Karpas-422 (cell line): ENCODE measurements around the gene DDB1. TPM values are rescaled to one million over a fixed set of nuclear protein-coding genes. Genes with fewer than 3 reads are reported as not detected.

Experiments used
- DNase-seq: peaks from one replicate; pipeline ENCODE4 v3.0.0-alpha.2; 2015
- H2AFZ ChIP-seq: fragments of 200-600 bp; sonication (generic); 2 replicates; pipeline ENCODE4 v1.6.1; 2014; ENCODE audit warnings: antibody characterized with exemption, low read length, mixed read lengths
- H3K27ac ChIP-seq: fragments of 200-600 bp; sonication (generic); 2 replicates; pipeline ENCODE4 v1.5.1; 2014; ENCODE audit warnings: mild to moderate bottlenecking, low read length, moderate library complexity
- H3K27me3 ChIP-seq: fragments of 200-600 bp; sonication (generic); 2 replicates; pipeline ENCODE4 v1.6.1; 2014; ENCODE audit warnings: low read length, mixed read lengths
- H3K36me3 ChIP-seq: fragments of 200-600 bp; sonication (generic); 2 replicates; pipeline ENCODE4 v1.6.1; 2014; ENCODE audit warnings: low read length, mixed read lengths; ENCODE audit not compliant: insufficient read depth
- H3K4me1 ChIP-seq: fragments of 200-600 bp; sonication (generic); 2 replicates; pipeline ENCODE4 v1.6.1; 2014; ENCODE audit warnings: mild to moderate bottlenecking, low read length, mixed read lengths
- H3K4me2 ChIP-seq: fragments of 200-600 bp; sonication (generic); 2 replicates; pipeline ENCODE4 v1.6.1; 2014; ENCODE audit warnings: low read length, low read depth, mild to moderate bottlenecking; ENCODE audit not compliant: poor library complexity, severe bottlenecking
- H3K4me3 ChIP-seq: fragments of 200-600 bp; sonication (generic); 2 replicates; pipeline ENCODE4 v1.5.1; 2014; ENCODE audit warnings: mild to moderate bottlenecking, antibody characterized with exemption, low read length, mixed read lengths
- H3K79me2 ChIP-seq: fragments of 200-600 bp; sonication (generic); 2 replicates; pipeline ENCODE4 v1.6.1; 2014; ENCODE audit warnings: mild to moderate bottlenecking, low read length, mixed read lengths
- H3K9ac ChIP-seq: fragments of 200-600 bp; sonication (generic); 2 replicates; pipeline ENCODE4 v1.6.0; 2014; ENCODE audit warnings: low read length
- H3K9me2 ChIP-seq: fragments of 200-600 bp; sonication (generic), shearing (Covaris generic); replicated peaks from 2 replicates; pipeline ENCODE4 v1.6.0; 2014; ENCODE audit warnings: mild to moderate bottlenecking, low read length, moderate library complexity; ENCODE audit not compliant: insufficient read depth
- H3K9me3 ChIP-seq: fragments of 300-700, 200-600 bp; sonication (generic); 2 replicates; pipeline ENCODE4 v1.6.1; 2014; ENCODE audit warnings: low read length, mixed read lengths
- H4K20me1 ChIP-seq: fragments of 200-600 bp; sonication (generic); 2 replicates; pipeline ENCODE4 v1.6.1; 2014; ENCODE audit warnings: mild to moderate bottlenecking, antibody characterized with exemption, low read length, low read depth; ENCODE audit not compliant: insufficient read depth
- total RNA-seq: library from RNA; depleted of rRNA; stranded (reverse); fragments of >200 nt; shearing (Covaris generic); gene quantifications from 2 replicates; pipeline ENCODE4 v1.2.3, GENCODE V29; 2014; ENCODE audit warnings: low replicate concordance

Gene DDB1
- total RNA-seq, 1 experiment from 2014 or later: 100 TPM

DNA sequence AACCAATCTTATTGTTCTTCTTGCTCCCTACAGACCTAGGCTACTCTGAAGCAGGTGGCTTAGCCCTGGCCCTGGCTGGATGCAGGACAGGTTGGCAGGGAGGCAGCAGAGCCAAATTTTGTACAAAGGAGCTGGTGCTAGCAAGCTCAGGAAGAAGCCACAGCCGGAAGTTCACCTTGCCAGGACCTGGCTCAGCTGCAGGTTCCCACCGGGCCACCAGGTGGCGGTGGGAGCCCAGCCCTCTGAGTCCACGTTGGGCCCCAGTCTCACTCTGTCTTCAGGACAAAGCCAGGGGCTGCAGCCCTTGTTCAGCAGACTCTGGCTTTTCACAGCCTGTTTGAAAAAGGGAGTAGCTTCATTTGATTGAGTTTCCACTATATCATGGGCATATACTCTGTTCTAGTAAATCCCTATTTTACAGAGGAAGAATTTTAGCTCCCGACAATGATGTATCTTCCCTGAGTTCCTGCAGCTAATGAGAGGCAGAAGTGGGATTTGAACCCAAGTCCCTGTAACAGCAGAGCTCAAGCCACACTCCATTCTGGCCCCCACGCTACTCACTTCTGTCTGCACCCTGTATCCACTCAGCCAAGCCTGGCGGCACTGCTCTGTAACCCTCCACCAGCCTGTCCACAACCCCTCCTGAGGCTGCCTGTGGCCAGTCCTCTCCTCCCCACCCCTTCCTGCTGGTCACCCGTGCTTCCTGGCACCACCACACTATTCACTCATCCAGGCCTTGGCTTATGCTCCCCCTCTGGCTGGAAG, 3.4 kb upstream of the DDB1 start:
- H3K9me3 ChIP-seq: no peaks in the 10 kb centered on the region
- H3K4me3 ChIP-seq: no peak overlapping the region
- H3K79me2 ChIP-seq: peaks cover 32% of the 10 kb centered on the region
- no peaks in the 10 kb centered on the region for H3K9me2 ChIP-seq
- no peak overlapping the region for H3K27ac ChIP-seq
- H3K27me3 ChIP-seq: no peaks in the 10 kb centered on the region
- H3K4me2 ChIP-seq: peak overlapping the region; percentile 25
- peak; percentile 95 for DNase-seq
- peaks cover 12% of the 10 kb centered on the region for H4K20me1 ChIP-seq
- no peaks in the 10 kb centered on the region; the same call in 1 of the 2 replicates for H3K36me3 ChIP-seq
- H3K4me1 ChIP-seq: peaks cover 37% of the 10 kb centered on the region
- H3K9ac ChIP-seq: peak overlapping the region; percentile 53
- no peak overlapping the region; the same call in 1 of the 2 replicates for H2AFZ ChIP-seq

DNA sequence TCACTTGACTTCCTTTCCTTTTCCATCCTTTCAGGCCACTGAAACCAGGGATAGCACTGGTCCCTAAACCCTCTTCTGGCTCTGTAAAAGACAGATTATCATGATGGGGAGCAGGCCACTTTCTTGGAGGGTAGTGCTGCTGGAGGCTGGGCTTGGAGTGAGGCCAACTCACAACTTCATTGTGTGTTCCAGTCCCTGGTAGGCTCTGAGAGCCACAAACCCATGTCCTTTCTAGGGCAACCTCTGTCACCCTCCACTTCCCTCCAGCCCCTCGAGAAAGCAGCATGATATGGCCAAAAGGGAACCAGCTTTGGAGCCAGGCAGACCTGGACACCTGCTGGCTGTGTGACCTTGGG, 2.4 kb upstream of the DDB1 start:
- DNase-seq: peak; percentile 45
- peaks cover 18% of the 10 kb centered on the region for H4K20me1 ChIP-seq
- peak overlapping the region; percentile 90 for H3K4me2 ChIP-seq
- H3K27me3 ChIP-seq: no peaks in the 10 kb centered on the region
- H3K36me3 ChIP-seq: peaks cover 1% of the 10 kb centered on the region
- H3K4me1 ChIP-seq: peaks cover 45% of the 10 kb centered on the region
- peak overlapping the region; percentile 6; the same call in 1 of the 2 replicates for H3K4me3 ChIP-seq
- peaks cover 43% of the 10 kb centered on the region for H3K79me2 ChIP-seq
- H2AFZ ChIP-seq: no peak overlapping the region
- no peaks in the 10 kb centered on the region for H3K9me2 ChIP-seq
- H3K9me3 ChIP-seq: no peaks in the 10 kb centered on the region
- H3K27ac ChIP-seq: peak overlapping the region; percentile 72; the same call in 1 of the 2 replicates
- H3K9ac ChIP-seq: peak overlapping the region; percentile 94

DNA sequence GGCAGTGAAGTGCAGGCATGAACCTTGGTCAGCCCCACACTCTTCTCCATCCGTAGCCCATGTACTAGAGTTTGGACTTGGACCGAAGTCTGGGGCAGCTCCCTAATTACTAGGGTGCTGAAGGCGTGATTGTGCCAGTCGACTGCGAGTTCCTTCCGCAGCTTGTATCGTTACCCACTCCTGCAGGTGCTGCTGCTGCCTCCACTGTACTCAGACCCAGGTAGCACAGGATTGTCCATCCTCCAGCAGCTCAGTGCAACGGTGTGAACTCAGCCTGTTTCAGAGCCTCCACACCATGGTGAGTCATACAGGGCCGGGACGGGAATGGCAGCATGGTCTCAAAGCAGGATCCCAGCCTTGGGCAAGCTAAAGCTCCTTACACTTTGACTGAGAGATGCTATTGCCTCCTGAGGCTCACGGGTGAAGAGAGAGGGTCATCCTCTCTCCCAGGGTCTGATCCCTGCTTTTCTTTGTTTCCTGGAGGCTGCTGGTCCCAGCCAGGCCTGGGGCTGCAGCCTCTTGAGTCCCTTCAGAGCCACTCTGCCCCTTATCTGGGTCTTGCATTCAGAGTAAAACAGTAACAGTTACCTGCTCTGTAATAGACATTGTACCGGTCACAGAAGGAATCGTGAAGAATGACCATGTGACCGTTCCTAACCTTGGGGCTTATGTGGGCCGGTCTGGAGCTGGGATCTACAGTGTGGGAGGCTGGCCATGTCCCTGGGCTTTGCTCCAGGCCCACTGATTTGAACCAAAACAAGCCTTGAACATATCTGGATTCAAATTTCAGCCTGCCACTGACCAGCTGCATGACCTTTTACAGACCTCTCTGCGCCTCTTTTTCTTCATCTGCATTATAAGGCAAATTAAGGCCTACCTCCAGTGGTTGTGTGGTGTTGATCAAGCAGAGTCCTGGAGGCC, 1.8 kb upstream of the DDB1 start:
- Histone ChIP-seq H3K27ac (peak overlapping the region; percentile 72; the same call in 1 of the 2 replicates), H3K9me3 (no peaks in the 10 kb centered on the region), H4K20me1 (peaks cover 18% of the 10 kb centered on the region), H3K4me2 (peak overlapping the region; percentile 90), H3K79me2 (peaks cover 49% of the 10 kb centered on the region), H3K36me3 (peaks cover 8% of the 10 kb centered on the region), H3K4me1 (peaks cover 45% of the 10 kb centered on the region), H3K4me3 (peak overlapping the region; percentile 96; the same call in 1 of the 2 replicates), H2AFZ (no peak overlapping the region), H3K27me3 (no peaks in the 10 kb centered on the region), H3K9ac (peak overlapping the region; percentile 94), H3K9me2 (no peaks in the 10 kb centered on the region)
- DNase-seq: peak; percentile 41

DNA sequence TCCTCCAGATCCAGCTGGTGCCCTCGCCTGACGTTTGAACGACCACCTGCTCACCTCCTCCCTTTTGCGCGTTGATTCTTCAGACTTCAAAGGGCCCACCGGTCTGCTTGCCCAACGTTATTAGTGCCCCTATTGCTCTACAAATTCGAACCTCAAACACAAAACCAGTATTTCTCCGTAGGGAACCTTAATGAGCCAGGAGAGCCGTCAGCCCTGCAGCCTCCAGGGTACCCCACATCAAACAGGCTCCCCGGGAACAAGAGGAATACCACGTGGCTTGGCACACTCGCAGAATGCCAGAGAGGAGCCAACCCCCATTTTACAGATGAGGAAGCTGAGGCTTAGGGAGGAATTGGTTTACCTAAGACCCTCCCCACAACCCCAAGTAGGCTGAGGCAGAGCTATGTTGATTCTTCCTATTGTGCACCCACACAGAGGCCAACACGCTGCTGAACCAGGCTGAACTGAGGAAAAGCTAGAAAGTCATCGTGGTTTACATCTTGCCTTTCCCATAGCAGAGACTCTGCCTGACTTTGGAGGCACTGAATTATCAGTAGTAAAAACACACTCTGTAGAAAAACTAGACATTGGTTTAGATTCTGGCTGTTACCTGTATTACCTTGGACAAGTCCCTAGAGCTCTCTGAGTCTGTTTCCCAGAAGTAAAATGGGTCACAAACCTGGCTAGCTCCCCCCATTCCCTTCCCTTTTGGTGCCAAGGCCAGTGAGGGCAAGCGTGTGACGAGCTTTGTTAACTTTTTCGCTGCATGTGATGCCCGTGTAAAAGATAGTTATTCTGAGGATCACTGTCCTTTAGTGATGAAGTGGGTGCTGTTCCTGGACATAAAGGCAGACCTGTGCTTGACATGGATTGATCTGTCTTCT, 887 bp upstream of the DDB1 start:
- H3K4me2 ChIP-seq: peak overlapping the region; percentile 90
- H3K9me2 ChIP-seq: no peaks in the 10 kb centered on the region
- H3K27me3 ChIP-seq: no peaks in the 10 kb centered on the region
- peaks cover 45% of the 10 kb centered on the region for H3K4me1 ChIP-seq
- peak overlapping the region; percentile 72 for H3K27ac ChIP-seq
- H3K9me3 ChIP-seq: no peaks in the 10 kb centered on the region
- no peak overlapping the region for H2AFZ ChIP-seq
- peak; percentile 60 for DNase-seq
- H3K9ac ChIP-seq: peak overlapping the region; percentile 94
- H3K79me2 ChIP-seq: peaks cover 58% of the 10 kb centered on the region
- H3K36me3 ChIP-seq: peaks cover 16% of the 10 kb centered on the region
- peak overlapping the region; percentile 96 for H3K4me3 ChIP-seq
- H4K20me1 ChIP-seq: peaks cover 21% of the 10 kb centered on the region

DNA sequence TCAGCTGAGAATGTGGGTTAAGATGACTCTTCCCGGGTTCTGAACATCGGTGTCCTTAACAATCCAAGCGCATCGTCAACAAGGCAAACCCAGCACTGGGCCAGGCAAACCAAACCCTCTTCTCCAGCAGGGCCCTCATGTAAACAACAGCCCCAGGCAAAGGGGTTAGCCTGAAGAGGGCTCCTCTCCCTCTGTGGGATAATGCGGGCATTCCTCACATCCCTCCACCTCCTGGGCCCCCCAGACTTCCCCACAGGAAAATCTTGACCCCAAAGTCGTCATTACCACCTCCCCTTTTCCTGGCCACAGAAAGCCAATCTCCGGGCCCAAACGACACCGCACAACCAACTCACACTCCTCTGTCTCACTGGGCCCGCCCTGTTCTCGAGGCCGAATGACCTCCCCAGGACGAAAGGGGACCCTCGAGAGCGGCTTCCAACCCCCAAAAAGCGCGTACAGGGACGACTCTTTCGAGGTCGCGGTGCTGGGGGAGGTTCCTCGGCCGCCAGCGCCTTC, 566 bp downstream of the DDB1 start:
- DNase-seq: peak; percentile 59
- Histone ChIP-seq H3K4me1 (peaks cover 45% of the 10 kb centered on the region), H3K9me2 (no peaks in the 10 kb centered on the region), H3K27ac (peak overlapping the region; percentile 41; the same call in 1 of the 2 replicates), H3K4me3 (peak overlapping the region; percentile 96), H3K36me3 (peaks cover 26% of the 10 kb centered on the region; the same call in 1 of the 2 replicates), H3K4me2 (peak overlapping the region; percentile 99), H2AFZ (peak overlapping the region; percentile 53; the same call in 1 of the 2 replicates), H3K9ac (peak overlapping the region; percentile 94), H3K79me2 (peaks cover 72% of the 10 kb centered on the region), H3K27me3 (no peaks in the 10 kb centered on the region), H3K9me3 (no peaks in the 10 kb centered on the region), H4K20me1 (peaks cover 24% of the 10 kb centered on the region)

DNA sequence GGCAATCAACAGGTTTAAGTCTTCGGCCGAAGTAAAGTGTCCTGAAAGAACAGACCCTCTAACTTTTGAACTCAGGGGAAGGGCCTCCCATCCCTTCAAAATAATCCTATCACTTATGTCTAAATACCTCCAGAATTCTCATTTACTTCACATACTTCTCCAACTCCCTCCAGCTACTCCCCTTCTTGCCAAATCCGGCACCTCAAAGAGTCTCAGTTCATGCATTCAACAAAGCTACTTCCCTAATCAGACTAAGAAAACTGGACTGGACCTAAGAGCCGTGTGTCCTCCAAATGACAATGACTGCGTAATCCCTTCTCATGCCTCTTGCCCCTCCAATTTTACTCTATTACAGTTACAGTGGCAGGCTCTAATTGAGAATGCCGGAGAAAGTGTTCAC, 1.3 kb downstream of the DDB1 start:
- H3K9me2 ChIP-seq: no peaks in the 10 kb centered on the region
- H3K27me3 ChIP-seq: no peaks in the 10 kb centered on the region
- no peaks in the 10 kb centered on the region for H3K9me3 ChIP-seq
- H3K4me3 ChIP-seq: peak overlapping the region; percentile 96
- no peak overlapping the region for H2AFZ ChIP-seq
- peak; percentile 48 for DNase-seq
- H3K27ac ChIP-seq: no peak overlapping the region
- H3K9ac ChIP-seq: peak overlapping the region; percentile 94
- peaks cover 30% of the 10 kb centered on the region; the same call in 1 of the 2 replicates for H3K36me3 ChIP-seq
- peak overlapping the region; percentile 99 for H3K4me2 ChIP-seq
- peaks cover 24% of the 10 kb centered on the region for H4K20me1 ChIP-seq
- H3K79me2 ChIP-seq: peaks cover 79% of the 10 kb centered on the region
- H3K4me1 ChIP-seq: peaks cover 45% of the 10 kb centered on the region

DNA sequence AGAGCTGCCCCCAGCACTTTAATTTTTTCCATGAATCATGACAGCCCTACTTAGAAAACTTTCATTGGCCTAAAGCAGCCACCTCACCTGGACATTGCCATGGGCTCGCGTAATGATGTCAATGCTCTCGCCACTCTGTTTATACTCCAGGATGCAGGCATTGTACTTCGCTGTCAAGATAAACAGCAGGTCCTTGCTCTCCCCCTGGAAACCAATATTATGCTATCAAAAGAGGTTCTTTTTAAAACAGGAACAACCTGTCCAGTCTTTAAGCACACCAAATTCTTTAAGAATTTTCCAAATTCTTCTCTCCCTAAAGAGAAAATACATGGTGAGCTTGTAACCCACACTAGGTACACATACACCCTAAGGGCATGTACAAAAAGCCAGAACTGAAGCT, 3.0 kb downstream of the DDB1 start:
- Histone ChIP-seq H2AFZ (no peak overlapping the region), H3K36me3 (peaks cover 46% of the 10 kb centered on the region; the same call in 1 of the 2 replicates), H3K4me1 (peaks cover 30% of the 10 kb centered on the region), H3K9me3 (no peaks in the 10 kb centered on the region), H3K4me3 (no peak overlapping the region), H3K27ac (no peak overlapping the region), H3K4me2 (no peak overlapping the region), H3K27me3 (no peaks in the 10 kb centered on the region), H4K20me1 (peaks cover 24% of the 10 kb centered on the region), H3K79me2 (peaks cover 91% of the 10 kb centered on the region), H3K9ac (no peak overlapping the region), H3K9me2 (no peaks in the 10 kb centered on the region)
- DNase-seq: no peak
